Body of pancreas (tissue), 4 donors: ENCODE results near the gene NOCT. TPM values are rescaled to one million over a fixed set of nuclear protein-coding genes. Genes with fewer than 3 reads are reported as not detected.

ENCODE experiments used
- ATAC-seq: fragments of 150-250 bp; one replicate; pipeline ENCODE4 v1.9.1; 2016
- DNase-seq, 4 donors: peaks; one replicate each; pipeline ENCODE4 v3.0.0-alpha.2; 2019
- H3K27ac ChIP-seq, 4 donors: fragments of 200-600 bp; sonication (generic); 1 replicate in 3 of 4; 2 replicates in 1 of 4; pipeline versions ENCODE4 v1.5.1 to v1.6.1; 2016 to 2019; ENCODE audit warnings: mild to moderate bottlenecking in 1 of 4, mixed read lengths in 1 of 4, moderate library complexity in 1 of 4
- H3K27me3 ChIP-seq, 2 donors: fragments of 200-600 bp; sonication (generic); one replicate each; pipeline ENCODE4 v1.6.0; 2016; ENCODE audit warnings: mild to moderate bottlenecking in 1 of 2
- H3K36me3 ChIP-seq, 2 donors: fragments of 200-600 bp; sonication (generic); replicated peaks in 1 of 2; 2 replicates each; pipeline ENCODE4 v1.5.1; 2016; ENCODE audit warnings: low read depth in 2 of 2; ENCODE audit not compliant: insufficient read depth in 1 of 2
- H3K4me1 ChIP-seq: fragments of 200-600 bp; sonication (generic); one replicate; pipeline ENCODE4 v1.6.0; 2016
- H3K4me3 ChIP-seq, 2 donors: fragments of 200-600 bp; sonication (generic); 1 replicate in 1 of 2; 2 replicates in 1 of 2; pipeline ENCODE4 v1.5.1; 2016 to 2019
- H3K9me3 ChIP-seq, 3 donors: fragments of 200-600 bp; sonication (generic); 1 replicate in 2 of 3; 2 replicates in 1 of 3; pipeline ENCODE4 v1.5.1; 2016
- CTCF ChIP-seq, 7 experiments: fragments of 450-650 bp in 4 of 7; fragments of 200-600 bp in 3 of 7; sonication (generic) in 3 of 7; IDR thresholded peaks; one replicate each; pipeline ENCODE4 v1.5.1; 2016 to 2019; ENCODE audit warnings: antibody characterized with exemption in 7 of 7
- POLR2A ChIP-seq, 3 donors: fragments of 450-650 bp; IDR thresholded peaks; one replicate each; pipeline ENCODE4 v1.6.1; 2016; ENCODE audit warnings: antibody characterized with exemption in 3 of 3, mild to moderate bottlenecking in 2 of 3
- WGBS, 2 donors: methylation state at CpG; one replicate each; pipeline ENCODE4 v1.1.5; 2017; 5-methylcytosine and 5-hydroxymethylcytosine counted together
- intact Hi-C: fragments of 100-400 bp; cut with DNase I; formaldehyde crosslinking; loops from one replicate; pipeline ENCODE4 v1.15.1; 2023
- total RNA-seq, 2 donors: library from RNA; depleted of rRNA; stranded (reverse); fragments of >200 nt; gene quantifications; one replicate each; pipeline ENCODE4 v1.1.0, GENCODE V29; 2016

NOCT gene
- total RNA-seq, 2 donors from 2014 or later: 5.7 to 11.9 TPM

DNA sequence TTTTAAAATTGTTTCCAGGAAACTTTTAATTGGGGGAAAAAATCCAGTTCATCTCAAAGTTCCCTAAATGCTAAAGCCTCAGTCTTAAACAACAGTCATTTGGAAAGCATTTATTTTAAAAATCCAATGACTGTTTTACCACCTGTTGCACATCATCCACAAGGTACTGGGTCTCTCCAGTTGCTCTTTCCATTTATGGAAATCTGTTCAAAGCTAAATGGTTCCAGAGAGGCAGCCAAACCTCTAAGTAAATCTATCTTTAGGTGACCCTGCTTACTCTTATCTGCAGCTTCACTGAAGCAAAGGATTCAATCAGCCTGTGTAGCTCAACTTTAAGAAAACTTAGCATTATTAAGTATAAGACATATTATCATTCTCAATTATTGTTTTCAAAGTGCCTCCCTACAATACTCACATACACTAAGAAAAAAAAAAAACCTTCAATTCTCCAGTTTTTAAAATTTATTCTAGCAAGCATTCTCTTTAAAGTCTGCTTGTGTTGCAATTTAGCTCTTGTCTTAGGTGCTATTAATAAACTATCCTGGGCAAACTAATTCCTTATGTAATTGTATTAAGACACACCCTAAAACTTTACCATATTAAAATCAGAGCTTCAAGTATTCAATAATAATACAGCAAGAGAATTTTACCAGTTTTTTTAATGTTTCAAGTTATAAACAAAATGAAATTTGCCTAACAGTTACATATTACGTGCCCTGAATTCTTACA is 60.6 kb downstream of the NOCT start:
- Histone ChIP-seq H3K36me3 (peaks cover 0 to 7% of the 10 kb centered on the region in 2 donors), H3K4me3 (no peak overlapping the region), H3K4me1 (peaks cover 52% of the 10 kb centered on the region), H3K9me3 (no peaks in the 10 kb centered on the region), H3K27ac (no peak overlapping the region), H3K27me3 (no peaks in the 10 kb centered on the region)
- intact Hi-C loops: no loop called here
- ATAC-seq (no peak), DNase-seq (no peak)
- 76 to 83% methylated on average over 1 of the region's 1 CpG for WGBS, 2 donors
- TF ChIP-seq CTCF (IDR thresholded peaks at IDR 0.05) (no peak), POLR2A (IDR thresholded peaks at IDR 0.05) (no peak)

DNA sequence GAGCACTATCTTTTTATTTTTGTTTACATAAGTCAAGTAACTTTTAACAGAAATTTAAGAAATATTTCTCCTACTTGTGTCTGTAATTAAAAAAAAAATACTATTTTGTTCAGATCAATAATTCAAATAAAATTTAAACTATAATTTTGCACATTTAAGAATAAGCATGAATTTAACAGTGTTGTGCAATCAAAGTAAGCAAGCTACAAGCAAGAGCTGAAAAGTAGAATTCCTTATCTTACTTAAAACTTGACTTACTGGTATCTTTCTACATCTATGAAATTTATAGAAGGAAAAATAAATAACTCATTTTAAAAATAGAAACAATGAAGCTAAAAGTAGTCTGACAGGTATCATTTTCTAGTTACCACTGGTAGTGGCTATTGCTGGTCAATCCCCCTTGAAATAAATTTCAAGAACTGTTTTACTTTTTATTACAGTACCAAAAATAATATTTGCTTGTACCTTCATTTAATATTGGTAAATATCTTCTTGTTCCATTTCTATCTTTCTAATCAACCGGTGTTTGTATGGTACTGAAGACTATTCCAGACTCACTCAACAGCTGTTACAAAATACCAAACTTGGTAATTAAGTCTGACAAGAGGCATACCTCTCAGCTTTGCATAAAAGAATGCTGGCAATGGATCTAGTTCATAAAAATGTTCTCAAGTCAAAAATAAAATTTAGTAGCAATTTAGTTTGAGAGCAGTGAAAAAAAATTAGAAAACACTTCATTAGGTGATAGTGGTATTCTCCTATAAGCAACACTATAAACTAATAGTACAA is 62.2 kb downstream of the NOCT start:
- Histone ChIP-seq H3K4me1 (peaks cover 59% of the 10 kb centered on the region), H3K4me3 (no peak overlapping the region), H3K36me3 (no peaks in the 10 kb centered on the region), H3K27ac (peak overlapping the region in 1 of 4 donors; percentile 4), H3K27me3 (no peaks in the 10 kb centered on the region), H3K9me3 (no peaks in the 10 kb centered on the region)
- DNase-seq (no peak), ATAC-seq (no peak)
- intact Hi-C loops: no loop called here
- TF ChIP-seq CTCF (IDR thresholded peaks at IDR 0.05) (no peak), POLR2A (IDR thresholded peaks at IDR 0.05) (no peak)
- 19 to 28% methylated on average over 1 of the region's 1 CpG for WGBS, 2 donors

DNA sequence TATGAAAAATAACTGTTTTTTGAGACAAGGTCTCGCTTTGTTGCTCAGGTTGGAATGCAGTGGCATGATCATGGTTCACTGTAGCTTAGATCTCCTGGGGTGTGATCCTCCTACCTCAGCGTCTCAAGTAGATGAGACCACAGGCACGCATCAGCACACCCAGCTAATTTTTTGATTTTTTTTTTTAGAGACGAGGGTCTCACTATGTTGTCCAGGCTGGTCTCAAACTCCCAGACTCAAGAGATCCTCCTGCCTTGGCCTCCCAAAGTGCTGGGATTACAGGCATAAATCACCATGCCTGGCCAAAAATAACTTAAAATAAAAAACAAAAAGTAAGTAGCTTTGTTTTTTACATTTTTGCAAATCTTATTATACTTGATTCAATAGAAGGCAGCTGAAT is 63.3 kb downstream of the NOCT start:
- DNase-seq (no peak), ATAC-seq (no peak)
- Histone ChIP-seq H3K4me3 (no peak overlapping the region), H3K9me3 (no peaks in the 10 kb centered on the region), H3K36me3 (no peaks in the 10 kb centered on the region), H3K4me1 (peaks cover 55% of the 10 kb centered on the region), H3K27ac (no peak overlapping the region), H3K27me3 (no peaks in the 10 kb centered on the region)
- WGBS, 2 donors: 86 to 92% methylated on average over 4 of the region's 4 CpGs
- intact Hi-C loops: no loop called here
- TF ChIP-seq CTCF (IDR thresholded peaks at IDR 0.05): no peak
- TF ChIP-seq POLR2A (IDR thresholded peaks at IDR 0.05): no peak

GRCh38 chr4:139082750-139083606 is 67.4 kb downstream of the NOCT start:
- WGBS, 2 donors: 1% methylated on average over 36 to 38 of the region's 38 CpGs
- TF ChIP-seq CTCF (IDR thresholded peaks at IDR 0.05) (peak in 1 of 7 experiments; percentile 22), POLR2A (IDR thresholded peaks at IDR 0.05) (peak in 1 of 3 donors; percentile 50)
- H3K27ac ChIP-seq: peak overlapping the region; percentile 92 to 99 (median 96)
- peaks cover 38% of the 10 kb centered on the region for H3K4me1 ChIP-seq
- H3K27me3 ChIP-seq: no peaks in the 10 kb centered on the region
- H3K9me3 ChIP-seq: no peaks in the 10 kb centered on the region
- DNase-seq (peak; percentile 92 to 98 (median 96)), ATAC-seq (peak; percentile 88)
- intact Hi-C loops: no loop called here
- peak overlapping the region; percentile 59 to 86 for H3K4me3 ChIP-seq
- H3K36me3 ChIP-seq: no peaks in the 10 kb centered on the region
